Activated CD4-positive, alpha-beta T cell treated with anti-CD3 and anti-CD28 coated beads, Interleukin-2, Interleukin-4, amounts not matched to agents 100 ng/mL and 50 ng/mL, durations not matched to agents 16 hours and 8 hours (primary cell): ENCODE measurements around the gene ITGAE.
A peak's percentile ranks its signal among the peaks of the same experiment; 100 is the strongest.

Experiments
- DNase-seq: peaks from one replicate; pipeline ENCODE4 v3.0.0-alpha.2; 2020; ENCODE audit warnings: low spot score

The ITGAE gene

DNA sequence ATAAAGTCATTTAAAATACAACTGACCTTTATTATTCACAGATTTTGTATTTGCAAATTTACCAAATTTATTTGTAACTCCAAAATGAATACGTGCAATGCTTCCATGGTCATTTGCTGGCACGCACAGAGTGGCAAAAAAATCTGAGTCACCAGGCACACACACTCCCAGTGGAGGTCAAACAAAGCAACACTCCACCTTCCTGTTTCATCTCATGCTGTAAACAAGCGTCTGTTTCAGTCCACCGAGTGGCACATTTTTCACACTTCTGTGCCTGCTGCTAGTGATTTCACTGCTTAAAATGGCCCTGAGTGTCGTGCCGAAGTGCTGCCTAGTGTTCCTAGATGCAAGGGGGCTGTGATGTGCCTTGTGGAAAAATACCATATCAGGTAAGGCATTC lies 17.8 kb upstream of the ITGAE start:
- no peak for DNase-seq

- no peak for DNase-seq
Measured at GRCh38 chr17:3817851-3818605, 17.0 kb upstream of the ITGAE start.

DNA sequence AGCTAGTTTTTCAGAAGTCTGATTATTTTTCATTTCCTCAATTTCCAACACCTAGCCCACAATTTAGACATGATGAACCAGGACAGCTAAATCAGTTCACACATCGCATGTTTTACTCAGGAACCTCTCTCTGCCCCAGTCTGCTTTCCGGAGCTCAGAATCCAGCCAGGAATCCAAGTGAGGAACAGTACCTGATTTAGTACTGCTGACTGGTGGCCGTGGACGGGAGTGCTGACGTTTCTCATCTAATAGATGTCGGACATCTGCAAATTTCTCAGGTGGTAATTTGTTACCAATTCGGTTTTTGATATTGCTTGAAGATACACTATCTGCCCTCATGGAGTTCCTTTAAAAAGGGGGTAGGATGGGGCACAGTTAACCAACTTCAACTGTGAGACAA lies 14.9 kb upstream of the ITGAE start:
- DNase-seq, result no peak

GRCh38 chr17:3815122-3815521 lies 14.1 kb upstream of the ITGAE start:
- no peak for DNase-seq

DNA sequence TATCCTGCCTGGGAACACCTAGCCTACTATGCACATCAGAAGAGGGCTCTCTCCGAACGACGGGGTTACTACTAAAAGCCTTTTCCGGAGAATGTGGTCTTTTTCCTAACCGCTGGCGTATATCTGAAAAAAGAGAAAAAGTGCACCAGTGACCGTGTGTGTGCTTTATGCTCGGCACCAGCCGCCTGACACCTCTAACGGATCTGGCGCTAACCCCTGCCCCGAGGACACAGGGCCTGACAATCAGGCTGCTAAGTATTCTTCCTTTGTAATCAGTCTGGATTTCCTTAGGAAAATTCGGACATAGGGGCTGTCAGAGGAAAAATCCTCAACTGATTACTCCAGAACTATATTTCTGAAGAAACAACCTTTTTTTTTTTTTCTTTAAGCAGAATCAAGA lies 13.4 kb upstream of the ITGAE start:
- DNase-seq, result no peak

- DNase-seq, result no peak
Measured at GRCh38 chr17:3813171-3813570, 12.2 kb upstream of the ITGAE start.

- no peak for DNase-seq
Measured at GRCh38 chr17:3812771-3813170, 11.8 kb upstream of the ITGAE start.

- no peak for DNase-seq
Measured at GRCh38 chr17:3812284-3812683, 11.3 kb upstream of the ITGAE start.

DNA sequence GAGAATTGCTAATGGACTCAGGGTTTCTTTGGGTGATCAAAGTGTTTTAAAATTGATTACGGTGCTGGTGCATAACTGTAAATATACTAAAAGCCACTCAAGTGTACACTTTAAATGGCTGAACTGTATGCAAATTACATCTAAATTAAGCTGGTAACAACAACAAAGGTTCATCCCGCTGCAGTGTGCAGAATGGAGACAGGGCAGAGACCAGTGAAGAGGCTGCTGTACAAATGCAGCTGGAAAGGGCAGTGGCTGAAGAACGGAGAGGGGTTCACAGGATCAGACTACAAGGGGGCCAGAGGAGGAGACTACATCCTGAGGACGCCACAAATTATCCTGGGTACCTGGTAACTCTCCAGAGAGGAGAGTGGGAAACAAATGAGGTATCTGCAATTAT lies 9.0 kb upstream of the ITGAE start:
- no peak for DNase-seq

- no peak for DNase-seq
Measured at GRCh38 chr17:3809135-3809534, 8.1 kb upstream of the ITGAE start.

DNA sequence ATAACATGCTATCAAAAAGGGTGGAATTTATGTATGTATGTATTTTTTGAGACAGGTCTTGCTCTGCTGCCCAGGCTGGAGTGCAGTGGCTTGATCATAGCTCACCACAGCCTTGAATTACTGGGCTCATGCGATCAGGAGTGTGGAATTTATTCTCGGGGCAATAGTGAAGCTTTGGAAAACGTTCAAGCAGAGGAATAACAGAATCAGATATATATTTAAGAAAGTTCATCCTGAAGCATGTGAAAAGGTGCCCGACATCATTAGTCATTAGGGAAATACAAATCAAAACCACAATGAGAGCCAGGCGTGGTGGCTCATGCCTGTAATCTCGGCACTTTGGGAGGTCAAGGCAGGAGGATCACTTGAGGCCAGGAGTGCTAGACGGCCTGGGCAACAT lies 7.7 kb upstream of the ITGAE start:
- no peak for DNase-seq

DNA sequence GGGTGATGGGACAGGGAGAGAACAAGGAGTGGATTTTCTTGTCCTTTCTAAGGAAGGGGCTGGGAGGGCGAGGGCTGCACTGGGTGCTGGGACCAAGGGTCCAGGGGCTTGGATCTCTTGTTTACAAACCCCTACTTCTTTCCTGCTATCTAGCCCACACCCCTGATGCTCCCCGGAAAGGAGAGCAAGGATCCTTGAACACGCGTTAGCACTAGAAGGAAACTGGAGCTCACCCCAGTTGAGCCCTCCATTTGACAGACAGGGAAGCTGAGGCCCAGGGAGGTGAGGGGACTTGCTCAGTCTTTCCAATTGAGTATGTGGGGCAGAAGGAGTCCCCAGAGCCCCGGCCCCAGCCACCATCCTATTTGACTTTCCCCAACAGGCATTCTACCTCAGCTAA lies 4.6 kb upstream of the ITGAE start:
- DNase-seq, result no peak

DNA sequence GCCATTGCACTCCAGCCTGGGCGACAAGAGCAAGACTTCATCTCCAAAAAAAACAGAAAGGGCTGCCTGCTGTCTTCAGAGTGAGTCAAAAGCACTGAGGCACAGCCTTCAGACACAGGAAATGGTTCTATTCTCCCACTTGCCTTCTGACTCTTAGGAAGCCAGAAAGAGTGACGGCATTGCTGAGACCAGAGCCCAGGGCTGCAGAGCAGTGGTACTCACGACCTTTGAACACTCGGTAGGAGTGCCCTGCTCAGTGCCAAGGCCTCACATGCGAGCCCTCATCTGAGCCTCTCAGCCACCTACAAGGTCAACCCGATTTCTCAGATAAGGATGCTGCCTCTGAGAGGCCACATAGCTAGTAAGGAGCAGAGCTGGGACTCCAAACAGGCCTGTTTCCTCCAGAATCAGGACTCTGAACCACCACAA lies 3.5 kb upstream of the ITGAE start:
- DNase-seq, result peak; percentile 74

DNA sequence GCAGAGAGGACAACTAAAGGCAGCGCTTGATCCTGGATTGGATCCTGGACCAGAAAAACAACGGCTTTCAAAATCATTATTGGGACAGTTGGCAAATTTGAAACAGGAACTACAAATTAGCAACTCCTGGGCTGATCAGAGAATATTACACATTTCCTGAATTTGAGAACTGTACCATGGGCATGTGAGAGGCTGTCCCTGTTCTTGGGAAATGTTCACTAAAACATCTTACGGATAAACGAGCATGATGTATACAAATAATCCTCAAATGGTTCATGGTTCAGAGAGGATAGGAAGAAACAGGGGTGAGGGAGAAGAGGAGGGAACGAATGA lies 2.3 kb upstream of the ITGAE start:
- DNase-seq, result no peak

DNA sequence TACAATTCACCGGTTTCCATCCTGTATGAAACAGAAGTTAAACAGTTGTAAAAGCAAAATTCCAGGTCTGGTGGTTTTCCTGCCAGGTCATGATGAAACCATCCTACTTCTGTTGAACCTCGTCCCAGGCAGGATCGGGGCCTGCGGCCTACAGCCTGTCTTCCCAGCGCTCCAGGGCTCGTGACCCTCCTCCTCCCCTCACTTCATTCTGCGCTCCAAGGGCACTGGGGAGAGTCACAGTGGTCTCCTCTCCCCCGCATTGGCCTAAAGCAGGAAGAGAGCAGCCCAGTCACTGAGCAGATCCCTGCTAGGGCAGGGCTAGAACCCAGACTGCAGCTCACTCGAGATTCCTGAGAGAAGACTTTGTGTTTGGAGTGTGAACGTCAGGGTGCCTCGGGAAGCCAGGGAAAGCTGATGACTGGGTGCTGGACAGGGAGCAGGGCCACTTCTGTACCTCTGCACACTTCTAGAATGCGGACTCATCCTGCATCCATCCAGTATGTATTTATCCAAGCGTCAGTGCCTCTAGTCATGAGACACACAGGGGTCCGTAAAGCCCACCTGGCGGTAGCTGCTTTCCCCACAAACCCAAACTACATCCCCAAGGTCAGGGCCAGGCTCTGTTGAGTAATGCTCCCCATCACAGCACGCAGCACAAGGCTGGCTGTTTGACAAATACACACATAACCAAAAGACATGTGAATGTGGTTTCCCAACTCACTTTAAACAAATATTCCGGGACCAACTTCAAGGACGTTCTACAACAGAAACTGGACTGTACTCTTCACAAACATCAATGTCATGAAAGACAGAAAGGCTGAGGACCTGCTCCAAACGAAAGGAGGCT lies 1.7 kb upstream of the ITGAE start:
- DNase-seq, result no peak

- DNase-seq, result no peak
Measured at GRCh38 chr17:3801792-3802191, 804 bp upstream of the ITGAE start.

- no peak for DNase-seq
Measured at GRCh38 chr17:3801347-3801746, 359 bp upstream of the ITGAE start.

DNA sequence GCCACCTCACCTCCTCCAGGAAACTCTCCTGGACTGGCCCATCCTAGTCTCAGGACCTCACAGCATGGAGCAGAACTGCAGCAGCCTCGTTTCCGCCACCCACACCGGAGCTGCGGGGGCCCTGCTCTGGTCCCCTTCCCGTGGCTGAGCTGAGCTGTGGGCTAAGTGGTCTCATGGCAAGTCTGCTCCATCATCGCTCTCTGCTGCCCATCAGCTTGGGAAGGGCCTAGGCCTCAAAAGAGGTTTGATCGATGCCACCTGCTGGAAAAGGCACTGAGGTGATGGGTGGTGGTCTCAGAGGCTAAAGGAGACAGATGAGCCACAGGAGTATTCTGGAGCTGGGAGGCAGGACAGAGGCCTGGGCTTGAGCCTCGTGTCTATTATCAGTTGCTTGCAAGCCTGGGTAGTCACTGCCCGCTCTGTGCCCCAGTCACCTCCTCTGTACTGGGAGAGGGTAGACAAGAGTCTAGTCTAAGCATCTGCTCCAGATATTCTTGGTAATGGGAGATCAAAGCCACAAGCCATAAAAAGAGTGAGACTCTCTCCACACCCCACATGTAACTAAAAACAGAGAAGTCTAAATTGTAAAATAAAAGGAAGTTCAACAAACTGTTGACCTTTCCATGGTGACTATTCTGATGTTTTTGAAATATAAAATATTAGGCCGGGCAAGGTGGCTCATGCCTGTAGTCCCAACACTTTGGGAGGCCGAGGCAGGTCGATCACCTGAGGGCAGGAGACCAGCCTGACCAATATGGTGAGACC lies 1.6 kb downstream of the ITGAE start:
- DNase-seq, result no peak

DNA sequence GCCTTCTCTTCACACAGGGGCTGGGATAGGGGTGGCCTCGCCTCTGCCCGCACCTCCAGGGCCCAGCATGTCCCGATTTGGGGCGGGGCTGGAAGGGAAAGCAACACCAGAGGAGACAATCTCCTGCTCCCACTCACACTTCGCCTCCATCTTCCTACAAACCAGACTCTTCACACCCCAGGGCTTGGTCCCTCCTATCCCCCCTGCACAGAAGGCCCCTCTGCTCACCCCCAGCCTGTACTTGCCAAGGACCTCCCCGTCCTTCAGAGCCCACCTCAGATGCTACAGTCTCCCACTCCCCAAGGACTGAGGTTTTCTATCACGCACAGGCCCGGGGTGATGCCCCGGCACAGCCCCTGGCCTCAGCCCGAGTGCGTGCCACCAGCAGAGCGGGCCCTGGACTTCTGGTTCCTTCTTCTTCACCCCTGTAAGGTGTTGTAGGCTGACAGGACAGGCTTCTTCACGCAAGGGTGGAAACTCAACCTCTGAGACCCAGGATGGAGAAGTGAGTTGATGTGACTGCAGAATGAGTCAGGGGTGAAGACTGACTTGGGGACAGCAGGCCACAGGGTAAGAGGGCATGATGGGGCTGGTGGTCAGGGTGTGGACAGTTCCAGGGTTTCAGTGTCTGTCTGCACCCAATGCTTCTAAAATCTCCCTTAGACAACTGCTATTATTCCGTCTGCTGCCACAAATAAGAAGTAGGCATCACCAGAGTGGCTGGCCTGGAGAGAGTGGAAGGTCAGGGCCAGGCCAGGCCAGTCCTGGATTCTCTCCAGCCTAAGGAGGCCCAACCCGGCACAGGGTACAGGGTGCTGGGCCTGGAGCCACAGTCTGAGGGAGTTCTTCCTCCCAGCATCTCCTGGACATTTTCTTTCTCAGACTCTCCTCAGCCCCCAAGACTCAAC lies 2.5 kb downstream of the ITGAE start:
- no peak for DNase-seq

DNA sequence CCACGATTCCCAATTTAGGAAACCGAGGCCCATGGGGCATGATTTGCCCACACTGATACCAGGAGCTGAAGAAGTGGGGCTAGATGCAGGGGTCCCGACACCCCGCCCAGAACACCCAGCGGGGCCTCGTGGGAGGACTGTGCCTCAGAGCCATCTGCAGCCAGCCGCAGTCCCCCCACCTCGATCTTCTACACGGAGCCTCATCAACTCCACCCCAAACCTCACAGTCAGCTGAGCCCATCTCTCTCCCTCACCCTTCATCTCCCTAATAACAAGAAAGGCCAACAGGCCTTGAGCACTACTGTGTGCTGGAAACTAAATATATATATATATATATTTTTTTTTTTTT lies 4.2 kb downstream of the ITGAE start:
- peak; percentile 39 for DNase-seq

GRCh38 chr17:3796110-3796821 lies 4.7 kb downstream of the ITGAE start:
- DNase-seq, result peak; percentile 93
